Lung (tissue), 12 donors: ENCODE data around the gene LMX1B. TPM values are rescaled to one million over a fixed set of nuclear protein-coding genes. Genes with fewer than 3 reads are reported as not detected.

ENCODE experiments used
- ATAC-seq: fragments of 200-7000 bp; cut with Tn5 transposase; one replicate; pipeline ENCODE4 v1.9.1; 2020; ENCODE audit warnings: moderate number of reproducible peaks; ENCODE audit not compliant: insufficient read depth, low FRiP score
- DNase-seq, 3 donors: peaks; one replicate each; pipeline ENCODE4 v3.0.0-alpha.2; 2013 to 2017
- H3K27ac ChIP-seq, 2 donors: one replicate each; pipeline ENCODE4 v1.5.1; 2013; ENCODE audit warnings: mild to moderate bottlenecking in 2 of 2, moderate library complexity in 2 of 2, control low read depth in 1 of 2, inconsistent platforms in 1 of 2, low read depth in 1 of 2, low read length in 1 of 2
- H3K27me3 ChIP-seq, 3 donors: one replicate each; pipeline ENCODE4 v1.5.1; 2013; ENCODE audit warnings: low read length in 2 of 3; ENCODE audit not compliant: control insufficient read depth in 3 of 3, insufficient read depth in 3 of 3
- H3K36me3 ChIP-seq, 4 donors: one replicate each; pipeline ENCODE4 v1.5.1; 2013; ENCODE audit warnings: low read length in 4 of 4, mild to moderate bottlenecking in 1 of 4, moderate library complexity in 1 of 4; ENCODE audit not compliant: control insufficient read depth in 4 of 4, insufficient read depth in 4 of 4
- H3K4me1 ChIP-seq, 5 donors: one replicate each; pipeline ENCODE4 v1.5.1; 2013; ENCODE audit warnings: low read length in 5 of 5, mild to moderate bottlenecking in 2 of 5, moderate library complexity in 1 of 5; ENCODE audit not compliant: control insufficient read depth in 5 of 5, insufficient read depth in 5 of 5
- H3K4me3 ChIP-seq: one replicate; pipeline ENCODE4 v1.5.1; 2013; ENCODE audit warnings: mild to moderate bottlenecking, control low read depth, moderate library complexity
- H3K9ac ChIP-seq, 2 donors: one replicate each; pipeline ENCODE4 v1.5.1; 2013; ENCODE audit warnings: low read length in 2 of 2, control low read depth in 1 of 2; ENCODE audit not compliant: insufficient read depth in 1 of 2
- H3K9me3 ChIP-seq, 4 donors: one replicate each; pipeline ENCODE4 v1.5.1; 2013; ENCODE audit warnings: low read length in 3 of 4, mild to moderate bottlenecking in 1 of 4, moderate library complexity in 1 of 4; ENCODE audit not compliant: control insufficient read depth in 4 of 4, insufficient read depth in 3 of 4
- WGBS, 2 donors: extraction: QIAGEN DNeasy Blood & Tissue Kit; methylation state at CpG; one replicate each; pipeline ENCODE4 v1.1.7; 2013; 5-methylcytosine and 5-hydroxymethylcytosine counted together
- polyA plus RNA-seq, 2 donors: library from polyadenylated mRNA; stranded (reverse); fragments of 200-250 nt; gene quantifications; one replicate each; pipeline ENCODE4 v1.2.1, GENCODE V29; 2013
- total RNA-seq, 2 donors: library from RNA; depleted of rRNA in 1 of 2; stranded (reverse); fragments of >200 nt in 1 of 2; gene quantifications; one replicate each; pipeline ENCODE4 v1.2.1, GENCODE V29; 2014 to 2021
- TF ChIP-seq, protein P1 (sequence below): IDR thresholded peaks from 2 replicates; pipeline ENCODE4 v1.5.1; 2012; ENCODE audit warnings: mild to moderate bottlenecking; ENCODE audit errors: control extremely low read depth, extremely low read depth
- donor health status: control.
- donor health status: control.
- donor health status: Bipolar disorder and iron deficiency.
- donor health status: healthy.
- donor health status: DM: yes; HTN: yes; CAD: no.

LMX1B gene
- total and polyA plus RNA-seq, 4 donors: under 0.01 to 0.77 (median 0.10) TPM

DNA sequence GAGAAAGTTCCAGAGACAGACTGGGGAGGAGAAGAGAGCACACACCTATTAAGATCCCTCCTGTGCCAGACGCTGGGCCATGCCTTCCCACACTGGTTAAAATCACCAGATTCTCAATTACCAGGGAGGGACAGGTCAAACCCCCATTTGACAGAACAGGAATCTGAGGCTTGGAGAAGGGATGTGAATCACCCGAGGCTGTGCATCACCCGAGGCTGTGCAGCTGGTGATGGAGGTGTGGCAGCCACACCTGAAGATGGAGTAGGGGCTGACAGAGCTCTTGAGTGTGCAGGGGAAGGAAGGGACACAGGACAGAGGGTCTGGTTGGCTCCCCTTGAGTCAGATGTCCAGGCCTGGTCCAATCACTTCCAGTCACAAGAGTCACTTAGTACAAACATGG lies 70.6 kb downstream of the LMX1B start:
- Histone ChIP-seq H3K4me1 (peaks cover 0 to 13% (median 6%) of the 10 kb centered on the region in 5 donors), H3K4me3 (no peak overlapping the region), H3K36me3 (no peaks in the 10 kb centered on the region), H3K27ac (no peak overlapping the region), H3K9ac (no peak overlapping the region), H3K9me3 (no peaks in the 10 kb centered on the region), H3K27me3 (peaks cover 3 to 58% (median 44%) of the 10 kb centered on the region in 3 donors)
- WGBS, 2 donors: 62 to 63% methylated on average over 3 of the region's 3 CpGs
- DNase-seq (no peak), ATAC-seq (no peak)
- TF ChIP-seq, protein P1, sequence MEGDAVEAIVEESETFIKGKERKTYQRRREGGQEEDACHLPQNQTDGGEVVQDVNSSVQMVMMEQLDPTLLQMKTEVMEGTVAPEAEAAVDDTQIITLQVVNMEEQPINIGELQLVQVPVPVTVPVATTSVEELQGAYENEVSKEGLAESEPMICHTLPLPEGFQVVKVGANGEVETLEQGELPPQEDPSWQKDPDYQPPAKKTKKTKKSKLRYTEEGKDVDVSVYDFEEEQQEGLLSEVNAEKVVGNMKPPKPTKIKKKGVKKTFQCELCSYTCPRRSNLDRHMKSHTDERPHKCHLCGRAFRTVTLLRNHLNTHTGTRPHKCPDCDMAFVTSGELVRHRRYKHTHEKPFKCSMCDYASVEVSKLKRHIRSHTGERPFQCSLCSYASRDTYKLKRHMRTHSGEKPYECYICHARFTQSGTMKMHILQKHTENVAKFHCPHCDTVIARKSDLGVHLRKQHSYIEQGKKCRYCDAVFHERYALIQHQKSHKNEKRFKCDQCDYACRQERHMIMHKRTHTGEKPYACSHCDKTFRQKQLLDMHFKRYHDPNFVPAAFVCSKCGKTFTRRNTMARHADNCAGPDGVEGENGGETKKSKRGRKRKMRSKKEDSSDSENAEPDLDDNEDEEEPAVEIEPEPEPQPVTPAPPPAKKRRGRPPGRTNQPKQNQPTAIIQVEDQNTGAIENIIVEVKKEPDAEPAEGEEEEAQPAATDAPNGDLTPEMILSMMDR: no peak

DNA sequence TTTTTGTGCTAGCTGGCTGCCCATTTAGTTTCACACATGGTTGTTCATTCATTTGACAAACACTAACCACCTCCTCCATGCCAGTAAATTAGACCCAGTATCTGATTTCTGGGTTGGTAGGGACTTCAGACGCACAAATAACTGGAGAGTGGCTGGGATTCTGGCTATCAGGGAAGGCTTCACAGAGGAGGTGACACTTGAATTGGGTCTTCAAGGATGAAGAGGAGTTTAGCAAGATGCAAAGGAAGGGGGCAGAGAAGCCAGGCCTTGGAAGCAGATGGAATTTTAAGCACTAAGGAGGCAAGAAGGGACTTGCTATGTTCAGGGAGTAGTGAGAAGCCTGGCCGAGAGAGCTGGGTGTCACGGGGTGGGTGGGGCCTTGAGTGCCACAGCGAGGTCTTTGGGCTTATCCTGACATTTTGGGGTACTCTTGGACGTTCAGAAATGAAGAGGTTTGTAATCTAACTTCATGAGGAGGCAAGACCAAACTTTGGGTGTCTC lies 71.3 kb downstream of the LMX1B start:
- no peak for ATAC-seq
- Histone ChIP-seq H3K9ac (no peak overlapping the region), H3K27me3 (peaks cover 3 to 54% (median 44%) of the 10 kb centered on the region in 3 donors), H3K4me3 (no peak overlapping the region), H3K27ac (no peak overlapping the region), H3K4me1 (peaks cover 0 to 13% (median 6%) of the 10 kb centered on the region in 5 donors), H3K36me3 (no peaks in the 10 kb centered on the region), H3K9me3 (no peaks in the 10 kb centered on the region)
- no peak for DNase-seq
- 64 to 74% methylated on average over 5 of the region's 5 CpGs for WGBS, 2 donors
- TF ChIP-seq, protein P1: no peak

DNA sequence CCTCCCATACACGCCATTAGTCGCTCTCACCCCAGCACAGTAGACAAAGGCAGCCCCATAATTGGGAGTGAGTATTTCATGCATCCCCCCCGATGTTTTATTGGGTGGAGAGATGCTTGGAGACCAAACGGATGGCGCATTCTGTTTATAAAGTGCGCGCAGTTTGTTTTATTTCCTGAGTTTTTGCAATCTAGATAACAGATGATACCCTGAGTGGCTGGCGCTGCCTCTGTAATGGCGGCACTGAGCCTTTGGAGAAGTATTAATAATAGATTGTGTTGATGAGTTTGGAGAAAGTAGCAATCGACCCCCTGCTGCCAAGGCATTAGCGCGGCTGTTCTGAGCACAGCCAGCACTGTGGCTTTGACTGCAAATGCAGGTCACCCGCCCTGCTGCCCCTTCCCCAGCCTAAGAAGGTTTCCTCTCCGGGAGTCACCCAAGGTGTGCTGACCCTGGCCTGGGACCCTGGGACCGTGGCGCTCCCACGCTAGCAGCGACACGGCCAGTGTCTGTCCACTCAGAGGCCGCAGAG lies 74.3 kb downstream of the LMX1B start:
- 71 to 73% methylated on average over 20 of the region's 20 CpGs for WGBS, 2 donors
- H3K27me3 ChIP-seq: peaks cover 3 to 46% (median 41%) of the 10 kb centered on the region in 3 donors
- TF ChIP-seq, protein P1: no peak
- no peak overlapping the region for H3K4me3 ChIP-seq
- H3K36me3 ChIP-seq: no peaks in the 10 kb centered on the region
- ATAC-seq (no peak), DNase-seq (no peak)
- no peaks in the 10 kb centered on the region for H3K9me3 ChIP-seq
- H3K27ac ChIP-seq: no peak overlapping the region
- peaks cover 0 to 11% (median 6%) of the 10 kb centered on the region in 5 donors for H3K4me1 ChIP-seq
- no peak overlapping the region for H3K9ac ChIP-seq

DNA sequence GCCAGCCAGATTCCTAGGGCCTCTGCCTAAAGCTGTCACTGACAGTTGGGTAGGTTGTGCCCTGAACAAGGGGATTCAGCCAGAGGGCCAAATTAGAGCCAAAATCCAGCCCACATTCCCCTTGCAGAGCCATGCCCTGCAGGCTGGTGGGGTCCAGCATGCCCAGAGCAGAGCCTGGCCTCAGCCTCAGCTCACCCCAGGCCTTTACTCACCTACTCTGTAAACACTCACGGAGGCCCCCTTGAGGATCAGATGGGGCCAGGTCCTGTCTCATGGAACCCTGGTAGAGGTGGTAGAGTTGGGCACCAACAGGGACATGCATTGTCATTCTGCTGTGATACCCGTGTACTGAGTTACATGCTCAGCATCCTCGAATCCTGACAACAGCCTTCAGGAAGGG lies 74.9 kb downstream of the LMX1B start:
- WGBS, 2 donors: 61 to 72% methylated on average over 3 of the region's 3 CpGs
- Histone ChIP-seq H3K4me1 (peaks cover 0 to 6% (median 3%) of the 10 kb centered on the region in 5 donors), H3K9ac (no peak overlapping the region), H3K27me3 (peaks cover 3 to 42% (median 39%) of the 10 kb centered on the region in 3 donors), H3K36me3 (no peaks in the 10 kb centered on the region), H3K9me3 (no peaks in the 10 kb centered on the region), H3K4me3 (no peak overlapping the region), H3K27ac (no peak overlapping the region)
- no peak for DNase-seq
- no peak for ATAC-seq
- TF ChIP-seq, protein P1: no peak
